Endothelial cell (in vitro differentiated cells): ENCODE results near the gene SLC7A10. TPM values are rescaled to one million over a fixed set of nuclear protein-coding genes. Genes with fewer than 3 reads are reported as not detected.

Experiments used
- DNase-seq: peaks from one replicate; pipeline ENCODE4 v3.0.0; 2021; ENCODE audit warnings: low spot score
- H3K27ac Mint-ChIP-seq: one replicate; pipeline ENCODE4 v1.8.0; 2021; ENCODE audit warnings: mixed read lengths, inconsistent platforms; ENCODE audit not compliant: unreplicated experiment
- H3K27me3 Mint-ChIP-seq: one replicate; pipeline ENCODE4 v1.8.0; 2021; ENCODE audit warnings: mild to moderate bottlenecking, moderate library complexity, mixed read lengths, inconsistent platforms; ENCODE audit not compliant: unreplicated experiment
- H3K36me3 Mint-ChIP-seq: one replicate; pipeline ENCODE4 v1.8.0; 2021; ENCODE audit warnings: mild to moderate bottlenecking, low read depth, mixed read lengths, inconsistent platforms; ENCODE audit not compliant: unreplicated experiment
- H3K4me1 Mint-ChIP-seq: one replicate; pipeline ENCODE4 v1.8.0; 2021; ENCODE audit warnings: mild to moderate bottlenecking, mixed read lengths, inconsistent platforms; ENCODE audit not compliant: unreplicated experiment
- H3K4me3 Mint-ChIP-seq: one replicate; pipeline ENCODE4 v1.8.0; 2021; ENCODE audit warnings: mild to moderate bottlenecking, mixed read lengths, inconsistent platforms; ENCODE audit not compliant: unreplicated experiment
- H3K9me3 Mint-ChIP-seq: one replicate; pipeline ENCODE4 v1.8.0; 2021; ENCODE audit warnings: mixed read lengths, inconsistent platforms; ENCODE audit not compliant: unreplicated experiment
- total RNA-seq: library from RNA; stranded (reverse); fragmentation: NEBNext Ultra II Directional; extraction: Animal tissue kit (Norgen Biotek cat#: 25700); gene quantifications from one replicate; pipeline ENCODE4 v1.2.1, GENCODE V29; 2021; ENCODE audit not compliant: unreplicated experiment
- TF ChIP-seq, protein P1 (sequence below): fragments of 200-600 bp; sonication (generic); IDR thresholded peaks from one replicate; pipeline ENCODE4 v1.5.0; 2021; ENCODE audit warnings: antibody characterized with exemption; ENCODE audit not compliant: unreplicated experiment

SLC7A10 gene
- total RNA-seq, 1 donor from 2014 or later, result 4.4 TPM

DNA sequence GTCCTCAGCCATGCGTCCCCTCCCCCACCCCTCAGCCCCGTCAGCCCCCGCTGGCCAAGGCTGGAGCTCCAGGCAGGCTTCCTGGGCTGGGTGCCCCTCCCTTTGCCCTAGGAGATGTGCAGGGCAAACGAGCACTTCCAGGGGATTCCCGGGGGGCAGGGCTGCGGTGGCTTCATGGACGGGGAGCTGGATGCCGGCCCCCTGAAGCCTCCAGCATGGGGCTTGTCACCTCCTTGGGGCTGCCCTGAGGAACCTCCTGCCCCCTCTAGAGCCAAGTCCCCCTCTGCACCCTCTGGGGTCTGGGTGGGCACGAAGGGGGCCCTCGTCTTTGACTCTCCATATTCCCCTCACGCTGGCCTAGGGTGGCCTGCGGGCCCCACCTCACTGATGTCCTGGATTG, 25.4 kb upstream of the SLC7A10 start:
- TF ChIP-seq, protein P1, sequence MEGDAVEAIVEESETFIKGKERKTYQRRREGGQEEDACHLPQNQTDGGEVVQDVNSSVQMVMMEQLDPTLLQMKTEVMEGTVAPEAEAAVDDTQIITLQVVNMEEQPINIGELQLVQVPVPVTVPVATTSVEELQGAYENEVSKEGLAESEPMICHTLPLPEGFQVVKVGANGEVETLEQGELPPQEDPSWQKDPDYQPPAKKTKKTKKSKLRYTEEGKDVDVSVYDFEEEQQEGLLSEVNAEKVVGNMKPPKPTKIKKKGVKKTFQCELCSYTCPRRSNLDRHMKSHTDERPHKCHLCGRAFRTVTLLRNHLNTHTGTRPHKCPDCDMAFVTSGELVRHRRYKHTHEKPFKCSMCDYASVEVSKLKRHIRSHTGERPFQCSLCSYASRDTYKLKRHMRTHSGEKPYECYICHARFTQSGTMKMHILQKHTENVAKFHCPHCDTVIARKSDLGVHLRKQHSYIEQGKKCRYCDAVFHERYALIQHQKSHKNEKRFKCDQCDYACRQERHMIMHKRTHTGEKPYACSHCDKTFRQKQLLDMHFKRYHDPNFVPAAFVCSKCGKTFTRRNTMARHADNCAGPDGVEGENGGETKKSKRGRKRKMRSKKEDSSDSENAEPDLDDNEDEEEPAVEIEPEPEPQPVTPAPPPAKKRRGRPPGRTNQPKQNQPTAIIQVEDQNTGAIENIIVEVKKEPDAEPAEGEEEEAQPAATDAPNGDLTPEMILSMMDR, result no peak
- Mint-ChIP-seq H3K4me3 (no peak overlapping the region), H3K9me3 (no peaks in the 10 kb centered on the region), H3K27me3 (peaks cover 2% of the 10 kb centered on the region), H3K4me1 (no peaks in the 10 kb centered on the region), H3K36me3 (no peaks in the 10 kb centered on the region), H3K27ac (no peak overlapping the region)
- no peak for DNase-seq

DNA sequence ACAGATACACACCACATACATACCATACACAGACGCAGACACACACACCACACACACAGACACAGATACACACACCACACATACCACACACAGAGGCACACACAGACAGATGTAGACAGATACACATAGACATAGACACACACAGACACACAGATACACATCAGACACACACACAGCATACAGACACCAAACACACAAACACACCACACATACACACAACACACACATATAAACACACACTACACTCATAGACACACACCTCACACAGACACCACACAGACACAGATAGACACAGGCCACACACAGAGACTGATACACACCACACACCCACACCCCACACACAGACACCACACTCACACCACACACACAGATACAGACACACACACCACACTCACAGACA, 24.9 kb upstream of the SLC7A10 start:
- Mint-ChIP-seq H3K4me3 (no peak overlapping the region), H3K27me3 (peaks cover 3% of the 10 kb centered on the region)

DNA sequence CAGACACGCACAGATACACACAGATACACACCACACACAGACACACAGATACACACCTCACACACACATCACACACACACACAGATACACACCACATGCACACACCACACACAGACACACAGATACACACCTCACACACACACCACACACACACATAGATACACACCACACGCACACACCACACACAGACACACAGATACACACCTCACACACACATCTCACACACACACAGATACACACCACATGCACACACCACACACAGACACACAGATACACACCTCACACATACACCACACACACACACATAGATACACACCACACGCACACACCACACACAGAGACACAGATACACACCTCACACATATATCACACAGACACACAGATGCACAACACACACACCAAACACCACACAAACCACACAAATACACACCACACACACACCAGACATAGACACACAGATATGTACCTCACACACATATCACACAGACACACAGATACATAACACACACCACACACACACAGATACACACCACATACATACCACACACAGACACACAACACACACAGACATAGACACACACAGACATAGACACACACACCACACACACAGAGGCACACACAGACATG, 24.2 kb upstream of the SLC7A10 start:
- no peak overlapping the region for H3K4me3 Mint-ChIP-seq
- TF ChIP-seq, protein P1, result no peak
- DNase-seq, result no peak
- H3K9me3 Mint-ChIP-seq, result no peaks in the 10 kb centered on the region
- H3K27ac Mint-ChIP-seq, result no peak overlapping the region
- peaks cover 4% of the 10 kb centered on the region for H3K27me3 Mint-ChIP-seq
- no peaks in the 10 kb centered on the region for H3K4me1 Mint-ChIP-seq
- H3K36me3 Mint-ChIP-seq, result no peaks in the 10 kb centered on the region

More for the DNA sequence above, 24.9 kb upstream of the SLC7A10 start:
- H3K9me3 Mint-ChIP-seq, result no peaks in the 10 kb centered on the region
- H3K27ac Mint-ChIP-seq, result no peak overlapping the region
- H3K36me3 Mint-ChIP-seq, result no peaks in the 10 kb centered on the region
- no peaks in the 10 kb centered on the region for H3K4me1 Mint-ChIP-seq
- TF ChIP-seq, protein P1, result no peak
- DNase-seq, result no peak

DNA sequence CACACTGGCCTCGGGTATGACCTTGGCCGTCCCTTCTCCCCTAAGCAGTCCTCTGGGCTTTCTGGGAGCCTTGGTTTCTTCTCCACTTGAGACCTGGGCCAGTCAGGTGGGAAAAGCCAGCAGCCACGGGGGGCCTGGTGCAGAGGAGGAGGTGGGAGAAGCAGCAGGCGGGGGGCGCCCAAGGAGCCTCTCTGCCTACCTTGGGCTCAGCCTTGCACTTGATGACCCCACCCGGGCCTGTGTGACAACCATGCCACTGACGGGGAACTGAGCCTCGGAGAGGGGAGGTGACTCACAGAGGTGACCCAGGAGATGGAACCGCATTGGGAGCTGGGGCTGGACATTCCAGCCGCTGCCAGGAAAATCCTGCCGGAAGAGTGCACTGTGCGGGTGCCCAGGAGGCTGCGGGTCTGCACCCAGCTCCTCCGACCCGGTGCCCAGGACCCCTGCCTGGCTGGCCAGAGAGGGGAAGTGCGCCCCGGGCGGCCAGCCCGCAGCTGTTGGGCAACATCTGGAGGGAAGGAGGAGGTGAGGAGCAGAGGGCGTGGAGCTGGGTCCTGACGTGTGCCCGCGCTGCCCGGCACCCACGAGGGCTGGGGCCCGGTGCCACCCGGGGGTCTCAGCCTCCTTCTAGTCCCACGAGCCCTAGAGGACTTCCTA, 23.4 kb upstream of the SLC7A10 start:
- H3K36me3 Mint-ChIP-seq, result no peaks in the 10 kb centered on the region

More for the DNA sequence above, 23.4 kb upstream of the SLC7A10 start:
- no peak overlapping the region for H3K4me3 Mint-ChIP-seq
- H3K27ac Mint-ChIP-seq, result no peak overlapping the region
- TF ChIP-seq, protein P1, result no peak
- H3K4me1 Mint-ChIP-seq, result no peaks in the 10 kb centered on the region
- DNase-seq, result no peak
- peaks cover 7% of the 10 kb centered on the region for H3K27me3 Mint-ChIP-seq
- no peaks in the 10 kb centered on the region for H3K9me3 Mint-ChIP-seq
